HG03460 (cell line): ENCODE data around the gene CRIM1.

Source experiments
- ATAC-seq: cut with Tn5 transposase; IDR thresholded peaks from one replicate; pipeline ENCODE4 v1.9.1; 2021; ENCODE audit not compliant: unreplicated experiment

CRIM1 gene

DNA sequence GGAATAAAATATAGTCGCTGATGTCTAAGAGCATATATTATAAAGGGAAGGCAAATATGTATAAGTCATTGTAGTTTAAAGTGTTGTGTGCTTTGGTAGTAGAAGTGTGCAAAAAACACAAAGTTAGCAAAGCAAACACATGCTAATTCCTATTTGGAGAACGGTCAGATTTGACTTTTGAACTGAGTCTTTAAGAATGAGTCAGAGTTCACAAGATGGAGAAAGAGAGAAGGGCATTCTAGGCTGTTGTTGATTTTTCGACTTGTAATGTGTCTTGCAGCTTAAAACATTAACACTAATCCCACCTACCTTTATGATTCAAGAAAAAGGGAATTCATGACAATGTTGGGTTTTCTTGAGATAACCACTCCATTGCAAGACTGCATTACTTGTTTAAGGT lies 98.1 kb downstream of the CRIM1 start:
- no peak for ATAC-seq

DNA sequence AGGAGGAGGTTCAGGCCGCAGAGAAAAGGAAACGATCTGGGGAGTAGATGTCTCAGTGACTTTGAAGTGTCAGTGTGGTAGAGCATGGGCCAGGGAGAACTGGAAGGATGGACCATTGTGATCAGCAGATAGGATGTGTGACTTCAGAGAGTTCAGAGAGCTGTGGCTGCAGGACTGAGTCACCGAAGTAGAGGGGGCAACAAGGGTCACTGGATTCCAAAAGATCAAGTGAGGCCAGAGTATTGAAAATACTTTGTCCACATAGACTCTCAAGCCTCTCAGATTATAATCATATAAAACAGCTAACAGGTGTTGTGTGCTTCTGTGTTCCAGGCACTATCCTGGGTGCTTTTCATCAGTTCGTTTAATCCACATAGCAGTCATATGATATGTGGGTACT lies 99.4 kb downstream of the CRIM1 start:
- ATAC-seq = no peak

DNA sequence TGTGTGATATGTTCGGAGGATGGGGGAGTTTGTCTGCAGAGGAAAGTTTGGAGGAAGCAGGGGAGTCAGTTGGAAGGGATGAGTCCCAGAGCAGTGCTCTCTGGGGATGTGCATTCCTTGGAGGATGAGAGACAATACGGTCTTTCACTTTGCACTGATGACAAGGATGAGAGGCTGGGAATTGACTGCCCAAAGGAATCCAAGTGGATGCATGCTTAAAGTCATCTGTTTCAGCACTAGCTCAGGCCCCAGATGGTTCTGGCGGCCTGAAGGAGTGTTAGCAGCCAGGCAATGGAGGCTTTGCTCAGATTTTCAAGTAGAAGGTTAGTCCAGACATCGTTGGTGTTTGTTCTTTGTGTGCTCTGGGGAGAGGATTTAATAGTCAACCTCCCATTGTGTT lies 100.2 kb downstream of the CRIM1 start:
- no peak for ATAC-seq

DNA sequence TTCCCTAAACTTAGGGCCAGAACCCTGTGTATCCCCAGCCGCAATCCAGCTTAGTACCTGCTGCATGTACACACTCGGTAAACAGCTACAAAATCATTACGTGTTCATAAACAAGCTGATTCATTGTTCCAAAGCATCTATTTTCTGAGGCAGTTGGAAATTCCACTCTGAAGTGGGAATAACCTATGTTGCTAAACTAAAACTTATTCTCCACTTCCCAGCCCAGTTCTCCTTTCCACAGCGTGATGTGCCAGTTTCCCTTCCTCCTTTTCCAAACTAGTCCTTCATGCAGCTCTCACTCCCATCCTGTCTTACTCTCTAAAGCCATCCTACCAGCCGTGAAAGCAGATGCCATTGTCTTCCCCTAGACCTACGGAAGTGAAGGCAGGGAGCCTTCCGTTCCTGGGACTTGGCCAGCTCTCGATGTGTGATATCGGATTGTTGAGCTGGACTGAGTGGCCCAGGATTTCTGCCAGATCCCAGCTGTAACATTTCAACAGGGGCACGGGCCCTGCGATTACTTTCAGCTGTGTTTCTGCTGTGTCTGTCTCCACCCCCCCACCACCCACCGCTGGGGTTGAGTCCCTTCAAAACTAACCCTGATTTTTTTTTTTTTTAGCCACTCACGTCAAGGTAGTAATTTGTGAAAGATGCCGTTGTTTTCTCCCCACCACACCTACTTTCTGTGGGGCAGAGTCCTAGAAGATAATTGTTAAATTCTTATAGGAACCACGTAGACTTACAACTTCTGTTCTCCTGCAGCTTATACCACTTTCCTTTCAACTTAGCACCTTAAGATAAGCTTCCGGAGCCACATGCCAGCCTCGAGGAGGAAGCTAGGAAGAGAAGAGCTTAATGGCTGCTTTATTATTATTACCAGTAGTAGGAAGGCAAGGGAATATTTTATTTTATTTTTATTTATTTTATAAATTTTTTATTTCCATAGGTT lies 100.9 kb downstream of the CRIM1 start:
- ATAC-seq = no peak

DNA sequence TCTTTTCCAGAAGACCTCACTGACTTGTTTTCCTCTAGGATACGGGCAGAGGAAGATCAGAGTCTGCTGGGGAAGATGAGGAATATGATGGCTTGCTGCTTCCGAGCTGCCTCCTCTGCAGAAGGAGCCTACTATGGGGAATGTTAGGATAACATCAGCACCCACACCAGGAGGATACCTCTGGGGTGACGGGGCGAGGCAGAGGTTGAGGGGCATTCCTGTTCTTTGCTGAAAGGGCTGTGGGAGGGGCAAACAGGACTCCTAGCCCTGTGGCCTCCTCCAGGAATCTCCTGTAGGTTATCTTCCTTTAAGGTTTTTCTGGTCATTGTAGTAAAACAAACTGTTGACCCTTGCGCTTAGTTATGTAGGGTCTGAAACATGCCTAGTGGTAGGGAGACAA lies 102.5 kb downstream of the CRIM1 start:
- no peak for ATAC-seq

DNA sequence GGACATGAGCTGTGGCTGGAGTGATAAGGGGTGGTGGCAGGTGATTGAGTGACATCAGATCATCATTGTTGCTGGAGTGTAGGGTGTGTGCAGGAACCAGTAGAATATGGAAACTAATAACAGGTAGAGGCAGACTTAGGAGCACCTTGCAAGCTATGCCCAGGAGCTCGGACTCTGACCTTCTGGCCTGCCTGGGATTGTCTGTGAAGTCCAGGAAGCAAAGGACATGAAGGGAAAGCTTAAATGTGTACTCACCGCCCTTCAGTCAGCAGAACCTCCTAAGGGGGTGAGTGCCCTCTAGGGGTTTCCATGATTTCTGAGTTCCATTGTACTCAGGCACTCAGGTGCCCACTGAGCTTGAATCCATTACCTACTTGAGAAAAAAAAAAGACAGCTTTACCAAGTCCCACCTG lies 104.2 kb downstream of the CRIM1 start:
- no peak for ATAC-seq

DNA sequence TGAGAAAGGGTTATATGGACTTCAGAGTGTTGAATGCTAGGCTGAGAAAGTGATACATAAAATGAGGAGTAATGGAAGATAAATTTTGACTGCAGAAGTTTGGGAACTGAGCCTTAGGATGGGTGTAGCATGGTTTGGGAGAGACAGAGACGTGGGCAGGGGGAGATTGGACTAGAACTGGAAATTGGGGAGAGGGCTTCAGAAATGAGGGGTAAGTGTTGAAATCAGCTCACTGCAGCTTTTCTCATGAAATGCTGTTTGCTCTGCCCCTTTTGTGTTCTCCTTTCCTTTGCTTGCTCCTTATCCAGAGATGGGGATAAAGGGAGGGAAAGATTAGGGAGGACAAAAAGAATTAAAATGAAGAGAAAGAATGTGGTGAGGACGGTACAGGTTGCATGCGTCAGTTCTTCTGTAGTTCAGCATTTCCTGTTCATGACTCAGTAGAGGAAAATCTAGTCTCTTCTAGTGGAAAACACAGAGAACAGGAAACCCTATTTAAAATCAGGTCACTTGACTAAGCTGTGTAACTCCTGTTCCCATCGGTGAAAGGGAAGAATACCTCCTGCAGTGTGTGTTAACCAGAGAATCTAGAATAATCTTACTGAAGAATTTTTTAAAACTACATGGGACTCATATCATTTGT lies 105.6 kb downstream of the CRIM1 start:
- peak; percentile 60 for ATAC-seq

DNA sequence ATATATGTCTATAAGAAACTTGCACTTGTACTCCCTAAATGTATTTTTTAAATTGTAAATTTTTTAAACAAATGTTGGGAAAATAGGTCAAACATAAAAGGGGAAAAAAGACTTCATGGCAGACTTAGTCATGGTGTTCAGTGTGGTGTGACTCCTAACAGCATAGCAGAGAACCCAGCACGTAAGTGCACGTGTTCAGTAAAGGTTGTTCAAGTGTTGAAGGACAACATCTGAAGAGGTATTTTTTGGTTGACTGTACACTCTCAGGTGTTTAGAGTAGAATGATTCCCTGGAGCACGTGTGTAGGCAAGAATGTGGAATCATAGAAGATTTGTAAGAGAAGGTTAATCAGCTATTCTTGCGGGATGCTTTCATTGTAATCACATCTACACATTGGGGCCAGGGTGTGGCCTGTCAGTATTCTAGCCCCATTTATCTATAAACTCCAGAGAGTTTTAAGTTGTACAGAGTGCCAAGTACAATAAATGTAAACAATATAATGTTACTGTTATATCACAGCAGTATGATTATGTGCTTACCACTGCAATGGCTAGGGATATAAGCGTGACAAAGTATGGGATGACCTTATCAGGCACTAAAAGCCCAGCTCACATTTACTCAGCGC lies 106.8 kb downstream of the CRIM1 start:
- no peak for ATAC-seq

DNA sequence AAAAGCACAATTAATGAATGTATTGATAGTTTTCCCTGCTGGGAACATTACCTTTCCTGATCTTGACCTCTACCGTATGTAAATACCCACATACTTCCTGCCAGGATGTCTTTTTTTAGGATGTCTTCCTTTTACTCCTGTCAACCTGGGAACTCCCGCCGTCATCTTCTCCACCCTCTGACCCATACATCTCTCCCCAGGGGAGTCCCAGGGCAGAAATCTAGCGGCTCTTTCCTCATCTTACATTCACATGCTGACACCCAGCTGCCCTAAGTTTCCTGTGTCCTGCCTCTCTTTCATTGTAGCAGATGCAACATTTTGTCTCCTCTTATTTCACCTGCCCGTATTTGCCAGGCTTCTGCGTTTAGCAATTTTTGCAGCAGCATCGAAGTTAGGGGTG lies 107.8 kb downstream of the CRIM1 start:
- no peak for ATAC-seq

DNA sequence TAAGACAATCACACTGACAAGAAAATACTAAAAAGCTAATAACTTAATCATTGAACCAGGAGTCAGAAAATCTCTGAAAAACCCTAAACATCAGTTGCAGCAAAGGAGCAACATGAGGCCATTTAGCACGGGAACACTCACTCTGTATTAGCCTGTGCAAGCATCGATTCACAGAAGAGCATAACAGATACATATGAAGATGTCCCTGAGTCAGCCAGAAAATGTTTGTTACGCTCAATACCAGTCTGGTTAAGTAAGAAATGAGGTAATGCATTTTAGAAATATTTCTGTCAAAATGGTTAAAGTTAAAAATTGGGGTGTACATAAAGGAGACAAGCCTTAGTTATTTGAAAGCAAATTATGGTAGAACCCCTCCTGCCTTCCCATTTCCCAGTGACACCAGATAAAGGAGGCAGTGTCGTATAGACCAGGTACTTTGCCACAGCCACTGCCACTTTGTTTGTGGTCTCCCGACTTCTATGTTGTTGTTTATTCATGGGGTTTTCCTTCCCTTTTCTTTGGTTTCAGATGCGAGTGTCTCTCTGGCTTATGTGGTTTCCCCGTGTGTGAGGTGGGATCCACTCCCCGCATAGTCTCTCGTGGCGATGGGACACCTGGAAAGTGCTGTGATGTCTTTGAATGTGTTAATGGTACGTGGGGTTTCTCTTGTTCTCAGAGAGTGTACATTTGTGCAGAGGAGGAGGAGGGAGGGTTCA lies 108.6 kb downstream of the CRIM1 start:
- no peak for ATAC-seq

DNA sequence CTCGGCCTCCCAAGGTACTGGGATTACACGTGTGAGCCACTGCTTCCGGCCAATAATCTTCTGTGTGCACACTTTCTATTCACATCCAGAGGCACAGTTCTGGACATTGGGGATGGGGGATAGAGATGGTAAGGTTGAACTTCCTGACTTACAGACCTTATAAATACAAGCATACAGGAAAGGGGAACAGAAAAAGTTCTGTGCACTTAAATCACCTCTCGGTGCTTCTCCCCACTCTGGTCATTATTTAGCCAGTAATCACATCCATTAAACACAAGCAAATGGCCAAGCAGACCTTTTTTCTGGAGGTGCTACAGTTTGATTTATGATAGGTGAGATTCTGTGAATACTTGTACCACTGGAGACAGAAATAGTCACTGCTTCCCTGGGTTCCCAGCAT lies 110.6 kb downstream of the CRIM1 start:
- no peak for ATAC-seq

DNA sequence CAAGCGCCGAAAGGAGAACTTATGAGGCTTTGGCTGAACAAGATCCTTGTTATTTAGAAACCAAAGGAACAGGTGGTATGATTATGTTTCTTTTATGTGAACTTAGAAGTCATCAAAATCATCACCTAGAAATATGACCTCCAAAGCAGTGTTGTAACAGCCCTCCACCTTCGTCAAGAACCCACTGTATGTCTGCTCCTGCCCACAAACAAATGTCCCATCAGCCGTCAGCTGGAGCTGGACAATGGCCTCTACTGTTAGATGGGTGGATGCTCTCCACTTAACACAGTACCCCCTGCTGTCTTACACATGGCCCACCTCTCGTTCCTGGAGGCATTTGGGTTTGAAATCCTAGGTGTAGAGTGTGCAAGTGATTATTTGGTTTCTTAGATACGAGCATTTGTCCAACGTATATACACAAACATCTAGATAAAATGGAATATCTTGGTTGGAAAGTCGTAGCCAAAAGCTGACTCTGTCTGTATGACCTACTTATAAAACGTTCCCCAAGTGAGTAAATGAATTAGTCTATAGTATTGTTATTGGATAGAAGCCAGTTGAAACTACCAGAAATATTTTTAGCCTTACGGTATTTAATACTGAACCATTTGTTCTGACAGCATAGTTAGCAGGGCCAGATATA lies 113.0 kb downstream of the CRIM1 start:
- no peak for ATAC-seq

DNA sequence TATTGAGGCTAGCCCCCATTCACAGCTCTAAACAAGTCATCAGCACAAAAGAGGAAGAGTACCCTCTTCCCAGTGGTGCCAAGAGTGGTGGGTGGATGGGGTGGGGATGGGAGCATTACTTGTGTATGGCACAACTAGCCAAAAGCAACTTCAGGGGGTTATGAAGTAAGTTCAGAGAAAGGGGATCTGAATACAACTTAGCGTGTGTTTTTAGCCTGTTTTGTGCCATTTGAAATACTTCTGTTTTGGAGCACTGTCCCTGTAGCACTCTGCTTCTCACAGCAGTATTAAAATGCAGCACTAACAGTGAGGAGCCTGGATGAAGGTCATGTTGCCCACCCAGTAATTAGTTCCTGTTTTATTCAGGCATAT lies 113.5 kb downstream of the CRIM1 start:
- no peak for ATAC-seq

DNA sequence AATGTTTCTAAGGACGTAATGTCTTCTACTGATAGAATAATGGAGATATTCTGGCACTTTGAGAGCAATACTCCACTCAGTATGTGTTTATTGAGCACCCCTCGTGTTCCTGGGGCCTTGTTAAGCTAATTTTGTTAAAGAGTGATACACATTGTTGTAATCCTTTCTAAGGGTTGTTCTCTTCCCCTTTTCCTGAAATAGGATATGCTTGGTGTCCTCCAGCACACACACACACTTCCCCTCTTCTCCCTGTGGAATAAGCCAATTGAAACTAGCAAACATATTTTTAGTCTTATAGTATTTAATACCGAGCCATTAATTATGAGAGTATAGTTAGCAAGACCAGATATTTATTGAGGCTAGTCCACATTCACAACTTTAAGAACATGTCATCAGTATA lies 114.1 kb downstream of the CRIM1 start:
- no peak for ATAC-seq

DNA sequence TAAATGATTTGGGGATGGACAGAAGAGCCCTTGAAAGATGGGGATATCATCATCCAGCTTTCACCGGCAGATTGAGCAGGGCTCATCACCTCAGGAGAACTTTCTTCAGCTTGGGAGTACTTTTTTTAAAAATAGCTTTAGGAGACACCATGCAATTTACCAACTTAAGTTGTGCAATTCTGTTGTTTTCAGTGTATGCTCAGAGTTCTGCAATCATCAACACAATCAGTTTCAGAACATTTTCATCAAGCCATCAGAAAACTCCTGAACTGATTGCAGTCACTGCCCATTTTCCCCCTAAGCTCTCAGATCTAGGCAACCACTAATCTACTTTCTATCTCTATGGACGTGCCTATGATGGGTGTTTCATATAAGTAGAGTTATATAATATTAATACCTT lies 117.7 kb downstream of the CRIM1 start:
- no peak for ATAC-seq

DNA sequence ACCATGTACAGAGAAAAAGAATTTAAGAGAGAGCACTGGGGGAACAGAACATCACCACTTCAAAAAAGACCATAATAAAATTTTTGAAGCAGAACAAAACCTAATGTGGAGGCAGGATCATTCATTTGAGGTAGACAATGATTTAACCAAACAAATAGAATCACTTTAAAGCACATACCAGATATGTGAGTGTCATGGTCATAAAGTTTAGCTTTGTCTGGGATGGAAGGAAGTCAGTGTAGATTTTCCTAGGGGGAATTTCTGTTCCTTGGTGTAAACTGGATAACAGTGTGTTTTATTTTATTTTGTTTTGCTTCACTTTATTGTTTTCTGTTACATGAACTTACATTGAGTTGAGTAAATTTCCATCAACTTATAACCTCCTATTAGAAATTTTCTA lies 120.8 kb downstream of the CRIM1 start:
- no peak for ATAC-seq

DNA sequence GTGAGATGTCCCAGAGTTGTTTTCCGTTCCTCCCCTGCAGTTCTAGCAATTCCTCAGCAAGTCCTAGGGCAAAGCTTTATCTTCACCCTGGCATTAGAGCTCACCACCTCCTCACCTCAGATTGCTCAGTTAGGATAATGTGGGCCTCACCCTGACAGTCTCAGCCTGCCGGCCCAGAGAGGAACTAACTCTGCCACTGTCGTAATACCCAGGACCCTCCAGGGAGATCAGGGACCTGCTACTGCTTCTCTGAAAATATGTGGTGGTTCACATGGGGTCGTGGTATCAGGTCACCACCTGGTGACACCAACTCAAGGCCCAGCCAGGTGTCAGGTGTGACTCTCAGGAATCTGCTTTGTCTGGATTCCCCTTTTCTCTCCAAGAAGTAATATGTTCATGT lies 121.7 kb downstream of the CRIM1 start:
- ATAC-seq = no peak

DNA sequence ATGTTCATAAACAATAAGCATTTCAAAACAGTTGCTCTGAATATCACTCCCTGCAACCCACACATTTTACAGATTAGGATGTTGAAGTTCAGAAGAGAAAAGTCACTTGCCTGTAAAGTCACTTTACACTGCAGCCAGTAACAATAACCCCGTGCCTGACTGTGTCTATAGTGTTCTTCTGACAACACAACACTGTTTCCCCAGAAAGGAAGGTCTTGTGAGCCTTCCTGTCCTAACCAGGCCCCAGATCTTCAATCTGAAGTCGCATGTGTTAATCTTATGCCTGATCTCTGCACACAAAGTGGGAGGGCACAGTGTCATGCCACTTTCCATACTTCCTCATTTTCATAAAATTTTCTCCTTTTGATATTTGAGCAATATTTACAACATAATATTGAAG lies 122.2 kb downstream of the CRIM1 start:
- ATAC-seq = no peak

DNA sequence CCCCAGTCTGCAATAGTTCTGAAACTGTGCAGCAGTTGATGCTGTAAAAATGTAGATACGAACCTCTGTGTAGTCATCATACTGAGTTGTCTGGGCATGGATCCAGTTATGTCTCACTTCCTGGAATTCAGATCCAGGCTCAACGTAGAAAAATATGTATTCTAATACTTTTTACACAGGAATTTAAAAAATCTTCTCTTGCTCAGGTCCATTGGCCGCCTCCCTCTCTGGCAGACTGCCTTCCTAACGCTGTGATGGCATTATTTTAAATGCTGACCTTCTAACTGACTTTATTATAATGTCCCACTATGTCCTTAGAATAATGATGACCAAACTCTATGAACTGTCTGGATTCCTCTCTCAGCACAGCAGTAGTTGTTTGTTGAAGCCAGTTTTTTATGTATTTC lies 122.8 kb downstream of the CRIM1 start:
- ATAC-seq = no peak

DNA sequence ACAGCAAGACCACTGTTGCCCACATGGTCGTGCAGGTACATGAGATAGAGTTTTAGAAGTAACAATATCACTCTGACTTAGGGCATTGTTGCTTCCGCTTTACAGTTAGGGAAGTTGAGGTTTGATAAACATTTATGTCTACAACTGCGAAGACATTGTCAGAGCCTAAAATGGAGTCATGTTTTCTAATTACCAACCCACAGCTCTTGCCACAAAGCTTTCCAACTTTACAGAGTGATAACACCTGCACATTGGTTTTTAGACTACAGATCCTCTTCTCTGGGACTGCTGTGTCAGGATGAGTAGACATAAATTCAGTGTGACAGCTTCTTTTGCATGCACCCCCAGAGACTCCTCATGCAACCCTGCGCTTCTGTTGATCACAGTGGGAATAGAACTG lies 123.4 kb downstream of the CRIM1 start:
- no peak for ATAC-seq

DNA sequence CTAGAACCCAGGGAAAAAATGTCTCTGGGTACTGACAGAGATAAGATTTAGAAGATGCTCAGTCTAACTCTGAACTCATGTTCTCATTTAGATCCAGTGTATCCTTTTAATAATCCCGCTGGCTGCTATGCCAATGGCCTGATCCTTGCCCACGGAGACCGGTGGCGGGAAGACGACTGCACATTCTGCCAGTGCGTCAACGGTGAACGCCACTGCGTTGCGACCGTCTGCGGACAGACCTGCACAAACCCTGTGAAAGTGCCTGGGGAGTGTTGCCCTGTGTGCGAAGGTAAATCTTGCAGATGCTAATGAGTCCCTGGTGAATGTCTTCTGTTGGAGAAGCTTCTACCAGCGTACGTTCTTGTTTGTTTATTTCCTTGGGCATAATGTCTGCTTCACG lies 123.8 kb downstream of the CRIM1 start:
- no peak for ATAC-seq
